ENCODE data around the gene NKX6-2.

GRCh38 chr10:132763545-132763944, 22.4 kb downstream of the NKX6-2 start:
- TF ChIP-seq EGR1 (IDR thresholded peaks at IDR 0.05; ENCODE audit: low read depth in 2 of 2) (no peak), FOXA1 (IDR thresholded peaks at IDR 0.05) (no peak), CTCF (IDR thresholded peaks at IDR 0.05; ENCODE audit: low read depth, low read length, missing input control) (no peak), TAF1 (conservative IDR thresholded peaks at IDR 0.05) (no peak), MAX (IDR thresholded peaks at IDR 0.05) (no peak)
